HepG2 (cell line): ENCODE measurements around the gene CASKIN2. TPM values are rescaled to one million over a fixed set of nuclear protein-coding genes. Genes with fewer than 3 reads are reported as not detected.

Experiments
- AGO2 ChIP-seq: fragments of 200-400 bp; formaldehyde crosslinking; optimal IDR thresholded peaks from 2 replicates; pipeline ENCODE3; 2017; ENCODE audit warnings: mild to moderate bottlenecking, low read depth, low read length, moderate library complexity
- CAMTA2 ChIP-seq: sonication (generic); formaldehyde crosslinking; IDR thresholded peaks from 2 replicates; pipeline ENCODE4 v1.4.0; 2020; ENCODE audit warnings: mild to moderate bottlenecking, missing genetic modification reagents, borderline replicate concordance
- MAFK ChIP-seq, 2 experiments: IDR thresholded peaks in 1 of 2; conservative IDR thresholded peaks in 1 of 2; 2 replicates each; pipeline ENCODE4 v1.6.1; 2011; ENCODE audit warnings: improper control_type of control experiment in 2 of 2, low read length in 2 of 2
- NR2F1 ChIP-seq, 2 experiments: fragments of 450-650 bp in 1 of 2; formaldehyde crosslinking in 1 of 2; IDR thresholded peaks; 2 replicates each; pipeline versions ENCODE4 v1.5.0 to v1.6.1; 2016 to 2020; ENCODE audit warnings: mild to moderate bottlenecking in 1 of 2, missing compliant biosample characterization in 1 of 2, missing genetic modification reagents in 1 of 2, moderate library complexity in 1 of 2
- NR3C1 ChIP-seq: sonication (generic); formaldehyde crosslinking; IDR thresholded peaks from 2 replicates; pipeline ENCODE4 v1.4.0; 2020; ENCODE audit warnings: missing genetic modification reagents
- PAF1 ChIP-seq: IDR thresholded peaks from 2 replicates; pipeline ENCODE4 v1.6.1; 2016; ENCODE audit warnings: missing genetic modification reagents, missing compliant biosample characterization
- PCBP1 ChIP-seq: fragments of 200-400 bp; formaldehyde crosslinking; IDR thresholded peaks from 2 replicates; pipeline ENCODE4 v1.6.1; 2017; ENCODE audit warnings: mild to moderate bottlenecking, low read depth, low read length, borderline replicate concordance
- PHF5A ChIP-seq: IDR thresholded peaks from one replicate; pipeline ENCODE4 v1.6.1; 2018; ENCODE audit warnings: low read depth, missing genetic modification reagents; ENCODE audit not compliant: unreplicated experiment
- RFX1 ChIP-seq: fragments of 450-650 bp; IDR thresholded peaks from 2 replicates; pipeline ENCODE4 v1.6.1; 2017
- SIX1 ChIP-seq: sonication (generic); formaldehyde crosslinking; IDR thresholded peaks from 2 replicates; pipeline ENCODE4 v1.4.0; 2020; ENCODE audit warnings: missing genetic modification reagents, borderline replicate concordance
- TEAD3 ChIP-seq: optimal IDR thresholded peaks from 2 replicates; pipeline ENCODE3; 2016; ENCODE audit warnings: borderline replicate concordance
- YEATS4 ChIP-seq: sonication (generic); formaldehyde crosslinking; IDR thresholded peaks from 2 replicates; pipeline ENCODE4 v1.4.0; 2020; ENCODE audit warnings: missing genetic modification reagents, borderline replicate concordance
- ZFP36 ChIP-seq: fragments of 150-350 bp; IDR thresholded peaks from 2 replicates; pipeline ENCODE4 v1.6.1; 2018; ENCODE audit warnings: borderline replicate concordance, low read length, low read depth; ENCODE audit not compliant: partially characterized antibody
- ZFP36L1 ChIP-seq: sonication (generic); formaldehyde crosslinking; IDR thresholded peaks from 2 replicates; pipeline ENCODE4 v1.8.0; 2022; ENCODE audit warnings: mild to moderate bottlenecking, missing genetic modification reagents, moderate library complexity
- ZFYVE20 ChIP-seq: sonication (generic); formaldehyde crosslinking; IDR thresholded peaks from 2 replicates; pipeline ENCODE4 v1.8.0; 2023; ENCODE audit warnings: low read depth, mild to moderate bottlenecking, moderate library complexity, missing genetic modification reagents, borderline replicate concordance
- ZNF570 ChIP-seq: sonication (generic); formaldehyde crosslinking; IDR thresholded peaks from 2 replicates; pipeline ENCODE4 v1.4.0; 2020; ENCODE audit warnings: mild to moderate bottlenecking, missing genetic modification reagents, borderline replicate concordance
- ZNF607 ChIP-seq: sonication (generic); formaldehyde crosslinking; IDR thresholded peaks from 2 replicates; pipeline ENCODE4 v1.5.1; 2020; ENCODE audit warnings: missing genetic modification reagents, mild to moderate bottlenecking, borderline replicate concordance
- polyA plus RNA-seq, 8 experiments: library from polyadenylated mRNA; depleted of rRNA in 3 of 8; stranded (reverse) in 7 of 8; unstranded in 1 of 8; fragments of >200 nt; fragmentation: Illumina TruSeq in 4 of 8; extraction: Trizol in 4 of 8; gene quantifications; 2 replicates each; pipeline versions ENCODE4 v1.2.1 to v1.2.3, GENCODE V29; 2011 to 2016; ENCODE audit warnings: low read depth in 4 of 8, missing spikeins in 1 of 8, mixed read lengths in 1 of 8; ENCODE audit not compliant: insufficient read depth in 1 of 8
- total RNA-seq, 5 experiments: library from RNA; depleted of rRNA; stranded (reverse); fragments of >200 nt; fragmentation: Illumina TruSeq; extraction: Trizol; gene quantifications; 2 replicates each; pipeline ENCODE4 v1.2.3, GENCODE V29; 2016; ENCODE audit warnings: low read depth in 1 of 5
- TF ChIP-seq, protein P1 (sequence below): sonication (generic); formaldehyde crosslinking; IDR thresholded peaks from 2 replicates; pipeline ENCODE4 v1.4.0; 2020; ENCODE audit warnings: missing genetic modification reagents
- TF ChIP-seq, protein P2 (sequence below): sonication (generic); formaldehyde crosslinking; IDR thresholded peaks from 2 replicates; pipeline ENCODE4 v1.5.1; 2020; ENCODE audit warnings: mild to moderate bottlenecking, missing genetic modification reagents, moderate library complexity
- TF ChIP-seq, protein P3 (sequence below): sonication (generic); formaldehyde crosslinking; IDR thresholded peaks from 2 replicates; pipeline ENCODE4 v1.4.0; 2020; ENCODE audit warnings: missing genetic modification reagents, mild to moderate bottlenecking, borderline replicate concordance
- TF ChIP-seq, protein P4 (sequence below): sonication (generic); formaldehyde crosslinking; IDR thresholded peaks from 2 replicates; pipeline ENCODE4 v1.4.0; 2020; ENCODE audit warnings: mild to moderate bottlenecking, missing genetic modification reagents

Gene CASKIN2
- total and polyA plus RNA-seq, 2 of the 13 experiments (the other 11 are each of a cell fraction or from before 2014, with no cell fraction given): 5.2 to 7.8 TPM

DNA sequence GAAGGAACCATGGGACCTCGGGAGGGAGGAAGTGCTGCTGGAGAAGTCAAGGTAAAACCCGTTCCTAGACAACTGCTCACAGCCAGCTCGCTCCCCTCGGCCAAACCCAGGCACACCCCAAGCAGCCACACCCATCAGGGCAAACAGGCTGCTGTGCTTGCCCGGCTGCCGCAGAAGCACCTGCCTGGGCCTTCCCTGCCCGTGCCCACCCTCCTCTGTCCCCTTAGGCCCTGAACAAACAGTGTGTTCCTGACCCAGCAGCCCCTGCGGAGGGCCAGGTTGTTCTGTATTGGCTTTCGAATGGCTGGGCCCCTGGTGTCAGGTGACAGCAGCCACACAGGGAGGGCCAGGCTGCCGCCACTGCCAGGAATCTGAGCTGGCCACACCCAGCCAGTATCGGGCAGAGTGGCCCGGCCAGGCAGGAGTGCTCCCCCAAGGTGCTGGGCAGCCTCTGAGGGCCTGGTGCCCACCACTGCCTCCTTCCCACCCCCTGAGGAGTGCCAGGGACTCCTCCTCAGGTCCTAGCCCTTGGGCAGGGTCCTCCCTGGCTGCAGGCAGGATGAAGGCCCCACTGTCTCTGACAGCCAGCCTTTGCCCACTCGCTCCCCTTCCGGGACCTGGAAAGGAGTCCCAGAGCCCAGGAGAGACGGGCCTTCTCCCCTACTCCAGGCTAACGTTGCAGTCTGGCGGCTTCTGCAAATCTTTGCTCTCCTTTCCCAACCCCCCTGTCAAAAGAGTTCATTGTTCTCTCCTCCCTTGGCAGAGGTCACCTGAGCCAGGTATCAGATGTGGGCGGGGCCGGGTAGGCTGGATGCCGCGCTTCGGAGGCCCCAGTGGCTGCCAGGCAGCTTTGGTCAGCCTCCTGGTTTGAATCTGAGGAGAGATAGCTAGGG is 34.2 kb upstream of the CASKIN2 start (continued):
- TF ChIP-seq TEAD3 (CRISPR knock-in tag) (peak; percentile 73), RFX1 (no peak), CAMTA2 (CRISPR knock-in tag) (peak; percentile 76; the same call in 1 of the 2 replicates), SIX1 (CRISPR knock-in tag) (peak; percentile 95), PAF1 (CRISPR knock-in tag) (no peak), ZNF570 (CRISPR knock-in tag) (no peak), ZFYVE20 (CRISPR knock-in tag) (no peak), NR2F1 (CRISPR knock-in tag; IDR thresholded peaks at IDR 0.05) (no peak), MAFK (conservative IDR thresholded peaks at IDR 0.05 in 1 of 2, IDR thresholded peaks at IDR 0.05 in 1 of 2; ENCODE audit: low read length in 2 of 2) (no peak), ZFP36 (no peak), PCBP1 (no peak), PHF5A (CRISPR knock-in tag) (peak; percentile 58), ZNF607 (peak; percentile 95), AGO2 (peak; percentile 94), ZFP36L1 (peak; percentile 77; the same call in 1 of the 2 replicates), NR3C1 (CRISPR knock-in tag) (no peak), YEATS4 (peak; percentile 85)
- TF ChIP-seq, protein P1, sequence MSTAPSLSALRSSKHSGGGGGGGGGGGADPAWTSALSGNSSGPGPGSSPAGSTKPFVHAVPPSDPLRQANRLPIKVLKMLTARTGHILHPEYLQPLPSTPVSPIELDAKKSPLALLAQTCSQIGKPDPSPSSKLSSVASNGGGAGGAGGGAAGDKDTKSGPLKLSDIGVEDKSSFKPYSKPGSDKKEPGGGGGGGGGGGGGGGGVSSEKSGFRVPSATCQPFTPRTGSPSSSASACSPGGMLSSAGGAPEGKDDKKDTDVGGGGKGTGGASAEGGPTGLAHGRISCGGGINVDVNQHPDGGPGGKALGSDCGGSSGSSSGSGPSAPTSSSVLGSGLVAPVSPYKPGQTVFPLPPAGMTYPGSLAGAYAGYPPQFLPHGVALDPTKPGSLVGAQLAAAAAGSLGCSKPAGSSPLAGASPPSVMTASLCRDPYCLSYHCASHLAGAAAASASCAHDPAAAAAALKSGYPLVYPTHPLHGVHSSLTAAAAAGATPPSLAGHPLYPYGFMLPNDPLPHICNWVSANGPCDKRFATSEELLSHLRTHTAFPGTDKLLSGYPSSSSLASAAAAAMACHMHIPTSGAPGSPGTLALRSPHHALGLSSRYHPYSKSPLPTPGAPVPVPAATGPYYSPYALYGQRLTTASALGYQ (CRISPR knock-in tag): no peak; the same call in 1 of the 2 replicates
- TF ChIP-seq, protein P2, sequence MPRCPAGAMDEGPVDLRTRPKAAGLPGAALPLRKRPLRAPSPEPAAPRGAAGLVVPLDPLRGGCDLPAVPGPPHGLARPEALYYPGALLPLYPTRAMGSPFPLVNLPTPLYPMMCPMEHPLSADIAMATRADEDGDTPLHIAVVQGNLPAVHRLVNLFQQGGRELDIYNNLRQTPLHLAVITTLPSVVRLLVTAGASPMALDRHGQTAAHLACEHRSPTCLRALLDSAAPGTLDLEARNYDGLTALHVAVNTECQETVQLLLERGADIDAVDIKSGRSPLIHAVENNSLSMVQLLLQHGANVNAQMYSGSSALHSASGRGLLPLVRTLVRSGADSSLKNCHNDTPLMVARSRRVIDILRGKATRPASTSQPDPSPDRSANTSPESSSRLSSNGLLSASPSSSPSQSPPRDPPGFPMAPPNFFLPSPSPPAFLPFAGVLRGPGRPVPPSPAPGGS (CRISPR knock-in tag): peak; percentile 64; the same call in 1 of the 2 replicates
- TF ChIP-seq, protein P3, sequence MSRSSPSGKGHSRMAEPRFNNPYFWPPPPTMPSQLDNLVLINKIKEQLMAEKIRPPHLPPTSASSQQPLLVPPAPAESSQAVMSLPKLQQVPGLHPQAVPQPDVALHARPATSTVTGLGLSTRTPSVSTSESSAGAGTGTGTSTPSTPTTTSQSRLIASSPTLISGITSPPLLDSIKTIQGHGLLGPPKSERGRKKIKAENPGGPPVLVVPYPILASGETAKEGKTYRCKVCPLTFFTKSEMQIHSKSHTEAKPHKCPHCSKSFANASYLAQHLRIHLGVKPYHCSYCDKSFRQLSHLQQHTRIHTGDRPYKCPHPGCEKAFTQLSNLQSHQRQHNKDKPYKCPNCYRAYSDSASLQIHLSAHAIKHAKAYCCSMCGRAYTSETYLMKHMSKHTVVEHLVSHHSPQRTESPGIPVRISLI (CRISPR knock-in tag): no peak; the same call in 1 of the 2 replicates
- TF ChIP-seq, protein P4, sequence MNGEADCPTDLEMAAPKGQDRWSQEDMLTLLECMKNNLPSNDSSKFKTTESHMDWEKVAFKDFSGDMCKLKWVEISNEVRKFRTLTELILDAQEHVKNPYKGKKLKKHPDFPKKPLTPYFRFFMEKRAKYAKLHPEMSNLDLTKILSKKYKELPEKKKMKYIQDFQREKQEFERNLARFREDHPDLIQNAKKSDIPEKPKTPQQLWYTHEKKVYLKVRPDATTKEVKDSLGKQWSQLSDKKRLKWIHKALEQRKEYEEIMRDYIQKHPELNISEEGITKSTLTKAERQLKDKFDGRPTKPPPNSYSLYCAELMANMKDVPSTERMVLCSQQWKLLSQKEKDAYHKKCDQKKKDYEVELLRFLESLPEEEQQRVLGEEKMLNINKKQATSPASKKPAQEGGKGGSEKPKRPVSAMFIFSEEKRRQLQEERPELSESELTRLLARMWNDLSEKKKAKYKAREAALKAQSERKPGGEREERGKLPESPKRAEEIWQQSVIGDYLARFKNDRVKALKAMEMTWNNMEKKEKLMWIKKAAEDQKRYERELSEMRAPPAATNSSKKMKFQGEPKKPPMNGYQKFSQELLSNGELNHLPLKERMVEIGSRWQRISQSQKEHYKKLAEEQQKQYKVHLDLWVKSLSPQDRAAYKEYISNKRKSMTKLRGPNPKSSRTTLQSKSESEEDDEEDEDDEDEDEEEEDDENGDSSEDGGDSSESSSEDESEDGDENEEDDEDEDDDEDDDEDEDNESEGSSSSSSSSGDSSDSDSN (CRISPR knock-in tag): peak; percentile 55; the same call in 1 of the 2 replicates
